GM12878 (cell line): Measurements from ENCODE around the gene HIVEP3. TPM values are rescaled to one million over a fixed set of nuclear protein-coding genes. Genes with fewer than 3 reads are reported as not detected.

Source experiments
- BMI1 ChIP-seq: fragments of 450-650 bp; IDR thresholded peaks from 2 replicates; pipeline ENCODE4 v1.6.1; 2016; ENCODE audit warnings: mild to moderate bottlenecking, moderate library complexity, borderline replicate concordance
- CBX3 ChIP-seq: fragments of 200-600 bp; sonication (generic); IDR thresholded peaks from 2 replicates; pipeline ENCODE4 v1.6.1; 2016; ENCODE audit warnings: low read depth, borderline replicate concordance
- GATAD2B ChIP-seq: fragments of 450-650 bp; conservative IDR thresholded peaks from 2 replicates; pipeline ENCODE4 v1.6.1; 2017; ENCODE audit warnings: low read depth, mild to moderate bottlenecking, moderate library complexity
- JUND ChIP-seq: IDR thresholded peaks from 2 replicates; pipeline ENCODE4 v1.6.1; 2012; ENCODE audit warnings: low read depth, mild to moderate bottlenecking, low read length, improper control_type of control experiment, moderate library complexity
- LARP7 ChIP-seq: fragments of 450-650 bp; IDR thresholded peaks from 2 replicates; pipeline ENCODE4 v1.6.1; 2017; ENCODE audit warnings: mild to moderate bottlenecking
- POLR2AphosphoS2 ChIP-seq: IDR thresholded peaks from 2 replicates; pipeline ENCODE4 v1.6.1; 2011; ENCODE audit warnings: low read depth, mild to moderate bottlenecking, low read length, improper control_type of control experiment, moderate library complexity
- RCOR1 ChIP-seq: conservative IDR thresholded peaks from 2 replicates; pipeline ENCODE4 v1.6.1; 2012; ENCODE audit warnings: low read depth, low read length, improper control_type of control experiment
- SIX5 ChIP-seq: IDR thresholded peaks from 2 replicates; pipeline ENCODE4 v1.6.1; 2011; ENCODE audit warnings: mild to moderate bottlenecking, low read depth, low read length, moderate library complexity; ENCODE audit not compliant: severe bottlenecking
- STAT3 ChIP-seq: IDR thresholded peaks from 2 replicates; pipeline ENCODE4 v1.6.1; 2011; ENCODE audit warnings: low read depth, low read length, improper control_type of control experiment
- WRNIP1 ChIP-seq: IDR thresholded peaks from 2 replicates; pipeline ENCODE4 v1.6.1; 2011; ENCODE audit warnings: low read depth, low read length, improper control_type of control experiment, borderline replicate concordance
- YBX1 ChIP-seq: fragments of 450-650 bp; IDR thresholded peaks from 2 replicates; pipeline ENCODE4 v1.6.1; 2016; ENCODE audit warnings: antibody characterized with exemption
- YY1 ChIP-seq: IDR thresholded peaks from 2 replicates; pipeline ENCODE4 v1.6.1; 2011; ENCODE audit warnings: low read depth, mild to moderate bottlenecking, low read length
- ZNF207 ChIP-seq: fragments of 450-650 bp; IDR thresholded peaks from 2 replicates; pipeline ENCODE4 v1.6.1; 2014; ENCODE audit warnings: antibody characterized with exemption, mild to moderate bottlenecking, borderline replicate concordance
- ZZZ3 ChIP-seq: IDR thresholded peaks from 2 replicates; pipeline ENCODE4 v1.6.1; 2011; ENCODE audit warnings: low read depth; ENCODE audit not compliant: control insufficient read depth, insufficient read length
- polyA plus RNA-seq, 11 experiments: library from polyadenylated mRNA; depleted of rRNA in 4 of 11; unstranded in 6 of 11; stranded (reverse) in 5 of 11; fragments of >200 nt; fragmentation: Nextera tagmentation in 4 of 11; fragmentation: Illumina TruSeq in 1 of 11; extraction: Ambion mirVana in 4 of 11; extraction: Trizol in 1 of 11; gene quantifications; 1 replicate in 1 of 11; 2 replicates in 10 of 11; pipeline versions ENCODE4 v1.2.1 to v1.2.3, GENCODE V29; 2011 to 2016; ENCODE audit warnings: inconsistent platforms in 2 of 11, missing spikeins in 2 of 11, low read depth in 1 of 11
- total RNA-seq, 4 experiments: library from RNA; depleted of rRNA in 3 of 4; stranded (reverse); fragments of >200 nt in 3 of 4; fragmentation: Illumina TruSeq in 1 of 4; extraction: Trizol in 1 of 4; gene quantifications; 2 replicates each; pipeline versions ENCODE4 v1.2.1 to v1.2.3, GENCODE V29; 2013 to 2021
- TF ChIP-seq, protein P1 (sequence below): fragments of 450-650 bp; IDR thresholded peaks from 2 replicates; pipeline ENCODE4 v1.6.1; 2016; ENCODE audit warnings: mild to moderate bottlenecking
- TF ChIP-seq, protein P2 (sequence below): IDR thresholded peaks from 2 replicates; pipeline ENCODE4 v1.6.1; 2012; ENCODE audit warnings: low read depth, low read length, improper control_type of control experiment
- TF ChIP-seq, protein P3 (sequence below): fragments of 450-650 bp; IDR thresholded peaks from 2 replicates; pipeline ENCODE4 v1.6.1; 2018; ENCODE audit warnings: borderline replicate concordance, mild to moderate bottlenecking; ENCODE audit not compliant: partially characterized antibody
- TF ChIP-seq, protein P4 (sequence below): fragments of 450-650 bp; IDR thresholded peaks from 2 replicates; pipeline ENCODE4 v1.6.1; 2017; ENCODE audit warnings: mild to moderate bottlenecking, moderate library complexity
- TF ChIP-seq, protein P5 (sequence below): IDR thresholded peaks from 2 replicates; pipeline ENCODE4 v1.6.1; 2011; ENCODE audit warnings: mild to moderate bottlenecking, low read depth, low read length, moderate library complexity; ENCODE audit not compliant: insufficient replicate concordance

Gene HIVEP3
- total and polyA plus RNA-seq, 10 of the 15 experiments (the other 5 are each of a cell fraction or from before 2014, with no cell fraction given) = 1.8 to 13.6 (median 3.8) TPM

DNA sequence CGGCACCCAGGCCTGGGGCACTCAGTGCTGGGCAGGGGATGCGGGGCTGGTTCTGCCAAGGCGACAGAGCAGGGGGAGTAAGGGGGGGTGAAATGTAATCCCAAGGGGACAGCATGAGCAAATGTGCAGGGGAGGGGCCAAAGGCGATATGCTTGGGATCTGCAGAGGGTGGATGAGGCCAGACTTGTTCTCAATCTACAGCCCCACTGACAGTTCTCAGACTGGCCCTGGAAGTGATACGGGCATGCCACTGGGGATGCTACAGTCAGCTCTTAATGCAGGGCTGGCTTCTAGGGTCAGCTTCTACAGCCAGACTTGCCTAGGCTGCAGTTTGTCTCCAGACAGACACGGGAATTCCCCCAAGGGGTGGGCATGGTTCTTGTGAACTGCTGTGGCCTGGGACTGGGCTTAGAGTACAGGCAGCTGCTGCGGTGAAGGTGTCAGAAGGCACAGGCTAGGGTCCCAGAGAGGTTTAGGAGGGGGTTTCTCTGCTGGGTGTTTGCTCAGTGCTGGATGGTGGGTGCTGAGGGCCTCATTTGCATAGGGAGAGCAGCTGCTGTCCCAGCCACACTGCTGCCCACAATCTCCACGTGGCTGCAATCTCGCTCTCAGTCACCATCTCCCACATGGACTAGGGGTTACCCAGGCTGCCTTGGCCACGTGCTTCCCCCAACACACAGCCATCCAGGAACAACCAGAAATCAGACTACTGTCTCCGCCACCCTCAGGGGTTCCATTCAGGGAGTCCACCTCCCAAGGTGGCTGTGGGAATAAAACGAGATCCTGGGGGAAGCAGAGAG is 190.1 kb downstream of the HIVEP3 start (continued):
- TF ChIP-seq, protein P1, sequence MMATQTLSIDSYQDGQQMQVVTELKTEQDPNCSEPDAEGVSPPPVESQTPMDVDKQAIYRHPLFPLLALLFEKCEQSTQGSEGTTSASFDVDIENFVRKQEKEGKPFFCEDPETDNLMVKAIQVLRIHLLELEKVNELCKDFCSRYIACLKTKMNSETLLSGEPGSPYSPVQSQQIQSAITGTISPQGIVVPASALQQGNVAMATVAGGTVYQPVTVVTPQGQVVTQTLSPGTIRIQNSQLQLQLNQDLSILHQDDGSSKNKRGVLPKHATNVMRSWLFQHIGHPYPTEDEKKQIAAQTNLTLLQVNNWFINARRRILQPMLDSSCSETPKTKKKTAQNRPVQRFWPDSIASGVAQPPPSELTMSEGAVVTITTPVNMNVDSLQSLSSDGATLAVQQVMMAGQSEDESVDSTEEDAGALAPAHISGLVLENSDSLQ = peak; percentile 70; the same call in 1 of the 2 replicates
- TF ChIP-seq SIX5 (no peak), ZNF207 (peak; percentile 81; the same call in 1 of the 2 replicates), BMI1 (peak; percentile 66; the same call in 1 of the 2 replicates), STAT3 (no peak), YY1 (0 out of 2 replicates have a peak, but pooled peaks have one; percentile 17), ZZZ3 (no peak), RCOR1 (peak; percentile 96; the same call in 1 of the 2 replicates), GATAD2B (peak; percentile 99), LARP7 (peak; percentile 59; the same call in 1 of the 2 replicates), CBX3 (no peak), JUND (peak; percentile 74; the same call in 1 of the 2 replicates), YBX1 (no peak), WRNIP1 (peak; percentile 50; the same call in 1 of the 2 replicates), POLR2AphosphoS2 (no peak)
- TF ChIP-seq, protein P2, sequence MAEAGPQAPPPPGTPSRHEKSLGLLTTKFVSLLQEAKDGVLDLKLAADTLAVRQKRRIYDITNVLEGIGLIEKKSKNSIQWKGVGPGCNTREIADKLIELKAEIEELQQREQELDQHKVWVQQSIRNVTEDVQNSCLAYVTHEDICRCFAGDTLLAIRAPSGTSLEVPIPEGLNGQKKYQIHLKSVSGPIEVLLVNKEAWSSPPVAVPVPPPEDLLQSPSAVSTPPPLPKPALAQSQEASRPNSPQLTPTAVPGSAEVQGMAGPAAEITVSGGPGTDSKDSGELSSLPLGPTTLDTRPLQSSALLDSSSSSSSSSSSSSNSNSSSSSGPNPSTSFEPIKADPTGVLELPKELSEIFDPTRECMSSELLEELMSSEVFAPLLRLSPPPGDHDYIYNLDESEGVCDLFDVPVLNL = no peak
- TF ChIP-seq, protein P3, sequence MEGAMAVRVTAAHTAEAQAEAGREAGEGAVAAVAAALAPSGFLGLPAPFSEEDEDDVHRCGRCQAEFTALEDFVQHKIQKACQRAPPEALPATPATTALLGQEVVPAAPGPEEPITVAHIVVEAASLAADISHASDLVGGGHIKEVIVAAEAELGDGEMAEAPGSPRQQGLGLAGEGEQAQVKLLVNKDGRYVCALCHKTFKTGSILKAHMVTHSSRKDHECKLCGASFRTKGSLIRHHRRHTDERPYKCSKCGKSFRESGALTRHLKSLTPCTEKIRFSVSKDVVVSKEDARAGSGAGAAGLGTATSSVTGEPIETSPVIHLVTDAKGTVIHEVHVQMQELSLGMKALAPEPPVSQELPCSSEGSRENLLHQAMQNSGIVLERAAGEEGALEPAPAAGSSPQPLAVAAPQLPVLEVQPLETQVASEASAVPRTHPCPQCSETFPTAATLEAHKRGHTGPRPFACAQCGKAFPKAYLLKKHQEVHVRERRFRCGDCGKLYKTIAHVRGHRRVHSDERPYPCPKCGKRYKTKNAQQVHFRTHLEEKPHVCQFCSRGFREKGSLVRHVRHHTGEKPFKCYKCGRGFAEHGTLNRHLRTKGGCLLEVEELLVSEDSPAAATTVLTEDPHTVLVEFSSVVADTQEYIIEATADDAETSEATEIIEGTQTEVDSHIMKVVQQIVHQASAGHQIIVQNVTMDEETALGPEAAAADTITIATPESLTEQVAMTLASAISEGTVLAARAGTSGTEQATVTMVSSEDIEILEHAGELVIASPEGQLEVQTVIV = no peak
- TF ChIP-seq, protein P4, sequence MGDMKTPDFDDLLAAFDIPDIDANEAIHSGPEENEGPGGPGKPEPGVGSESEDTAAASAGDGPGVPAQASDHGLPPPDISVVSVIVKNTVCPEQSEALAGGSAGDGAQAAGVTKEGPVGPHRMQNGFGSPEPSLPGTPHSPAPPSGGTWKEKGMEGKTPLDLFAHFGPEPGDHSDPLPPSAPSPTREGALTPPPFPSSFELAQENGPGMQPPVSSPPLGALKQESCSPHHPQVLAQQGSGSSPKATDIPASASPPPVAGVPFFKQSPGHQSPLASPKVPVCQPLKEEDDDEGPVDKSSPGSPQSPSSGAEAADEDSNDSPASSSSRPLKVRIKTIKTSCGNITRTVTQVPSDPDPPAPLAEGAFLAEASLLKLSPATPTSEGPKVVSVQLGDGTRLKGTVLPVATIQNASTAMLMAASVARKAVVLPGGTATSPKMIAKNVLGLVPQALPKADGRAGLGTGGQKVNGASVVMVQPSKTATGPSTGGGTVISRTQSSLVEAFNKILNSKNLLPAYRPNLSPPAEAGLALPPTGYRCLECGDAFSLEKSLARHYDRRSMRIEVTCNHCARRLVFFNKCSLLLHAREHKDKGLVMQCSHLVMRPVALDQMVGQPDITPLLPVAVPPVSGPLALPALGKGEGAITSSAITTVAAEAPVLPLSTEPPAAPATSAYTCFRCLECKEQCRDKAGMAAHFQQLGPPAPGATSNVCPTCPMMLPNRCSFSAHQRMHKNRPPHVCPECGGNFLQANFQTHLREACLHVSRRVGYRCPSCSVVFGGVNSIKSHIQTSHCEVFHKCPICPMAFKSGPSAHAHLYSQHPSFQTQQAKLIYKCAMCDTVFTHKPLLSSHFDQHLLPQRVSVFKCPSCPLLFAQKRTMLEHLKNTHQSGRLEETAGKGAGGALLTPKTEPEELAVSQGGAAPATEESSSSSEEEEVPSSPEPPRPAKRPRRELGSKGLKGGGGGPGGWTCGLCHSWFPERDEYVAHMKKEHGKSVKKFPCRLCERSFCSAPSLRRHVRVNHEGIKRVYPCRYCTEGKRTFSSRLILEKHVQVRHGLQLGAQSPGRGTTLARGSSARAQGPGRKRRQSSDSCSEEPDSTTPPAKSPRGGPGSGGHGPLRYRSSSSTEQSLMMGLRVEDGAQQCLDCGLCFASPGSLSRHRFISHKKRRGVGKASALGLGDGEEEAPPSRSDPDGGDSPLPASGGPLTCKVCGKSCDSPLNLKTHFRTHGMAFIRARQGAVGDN = peak; percentile 100
- TF ChIP-seq, protein P5, sequence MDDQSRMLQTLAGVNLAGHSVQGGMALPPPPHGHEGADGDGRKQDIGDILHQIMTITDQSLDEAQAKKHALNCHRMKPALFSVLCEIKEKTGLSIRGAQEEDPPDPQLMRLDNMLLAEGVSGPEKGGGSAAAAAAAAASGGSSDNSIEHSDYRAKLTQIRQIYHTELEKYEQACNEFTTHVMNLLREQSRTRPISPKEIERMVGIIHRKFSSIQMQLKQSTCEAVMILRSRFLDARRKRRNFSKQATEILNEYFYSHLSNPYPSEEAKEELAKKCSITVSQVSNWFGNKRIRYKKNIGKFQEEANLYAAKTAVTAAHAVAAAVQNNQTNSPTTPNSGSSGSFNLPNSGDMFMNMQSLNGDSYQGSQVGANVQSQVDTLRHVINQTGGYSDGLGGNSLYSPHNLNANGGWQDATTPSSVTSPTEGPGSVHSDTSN = peak; percentile 78
